Lower leg skin (tissue), 3 donors: ENCODE results near the gene R3HDM4.

Experiments
- POLR2A ChIP-seq, 2 donors: fragments of 450-650 bp; IDR thresholded peaks; one replicate each; pipeline ENCODE4 v1.6.1; 2016 to 2017; ENCODE audit warnings: antibody characterized with exemption in 2 of 2, mild to moderate bottlenecking in 1 of 2, moderate library complexity in 1 of 2
- TF ChIP-seq, protein P1 (sequence below), 3 donors: fragments of 450-650 bp; IDR thresholded peaks; one replicate each; pipeline ENCODE4 v1.5.1; 2016; ENCODE audit warnings: antibody characterized with exemption in 3 of 3, mild to moderate bottlenecking in 3 of 3, moderate library complexity in 2 of 3

DNA sequence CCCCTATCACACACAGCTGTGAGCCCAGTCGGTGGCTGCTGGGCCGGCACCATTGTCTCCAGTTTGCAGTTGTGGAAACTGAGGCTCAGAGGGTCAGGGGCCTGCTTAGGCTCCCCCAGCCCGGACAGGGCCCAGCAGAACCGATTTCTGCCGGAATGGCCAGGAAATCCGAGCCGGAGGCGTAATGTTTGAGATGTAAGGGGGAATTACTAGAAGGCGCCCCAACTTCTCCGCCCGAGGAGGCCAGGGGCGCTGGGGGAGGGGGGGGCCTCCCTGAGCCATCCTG, 5.1 kb upstream of the R3HDM4 start:
- TF ChIP-seq, protein P1, sequence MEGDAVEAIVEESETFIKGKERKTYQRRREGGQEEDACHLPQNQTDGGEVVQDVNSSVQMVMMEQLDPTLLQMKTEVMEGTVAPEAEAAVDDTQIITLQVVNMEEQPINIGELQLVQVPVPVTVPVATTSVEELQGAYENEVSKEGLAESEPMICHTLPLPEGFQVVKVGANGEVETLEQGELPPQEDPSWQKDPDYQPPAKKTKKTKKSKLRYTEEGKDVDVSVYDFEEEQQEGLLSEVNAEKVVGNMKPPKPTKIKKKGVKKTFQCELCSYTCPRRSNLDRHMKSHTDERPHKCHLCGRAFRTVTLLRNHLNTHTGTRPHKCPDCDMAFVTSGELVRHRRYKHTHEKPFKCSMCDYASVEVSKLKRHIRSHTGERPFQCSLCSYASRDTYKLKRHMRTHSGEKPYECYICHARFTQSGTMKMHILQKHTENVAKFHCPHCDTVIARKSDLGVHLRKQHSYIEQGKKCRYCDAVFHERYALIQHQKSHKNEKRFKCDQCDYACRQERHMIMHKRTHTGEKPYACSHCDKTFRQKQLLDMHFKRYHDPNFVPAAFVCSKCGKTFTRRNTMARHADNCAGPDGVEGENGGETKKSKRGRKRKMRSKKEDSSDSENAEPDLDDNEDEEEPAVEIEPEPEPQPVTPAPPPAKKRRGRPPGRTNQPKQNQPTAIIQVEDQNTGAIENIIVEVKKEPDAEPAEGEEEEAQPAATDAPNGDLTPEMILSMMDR (IDR thresholded peaks at IDR 0.05): no peak
- no peak for TF ChIP-seq POLR2A (IDR thresholded peaks at IDR 0.05)
